HG03571 (cell line): ENCODE measurements around the gene SLC25A48.
"Not testable (repeated sequence)": the region's sequence is repeated elsewhere in the genome, so short reads cannot be mapped to it uniquely, and the experiment has no call there.

Experiments
- ATAC-seq: cut with Tn5 transposase; IDR thresholded peaks from one replicate; pipeline ENCODE4 v1.9.1; 2021; ENCODE audit not compliant: unreplicated experiment

SLC25A48 gene

GRCh38 chr5:135851915-135852845, 17.7 kb downstream of the SLC25A48 start:
- no peak for ATAC-seq

GRCh38 chr5:135857630-135858311, 23.3 kb downstream of the SLC25A48 start:
- ATAC-seq, result no peak

- ATAC-seq, result not testable (repeated sequence)
These were observed 24.7 kb downstream of the SLC25A48 start for GRCh38 chr5:135859186-135859585.

GRCh38 chr5:135859641-135860040, 25.2 kb downstream of the SLC25A48 start:
- no peak for ATAC-seq

- no peak for ATAC-seq
These were observed 27.2 kb downstream of the SLC25A48 start for GRCh38 chr5:135861641-135862040.

GRCh38 chr5:135862086-135862485, 27.6 kb downstream of the SLC25A48 start:
- ATAC-seq, result no peak

- ATAC-seq, result no peak
These were observed 28.3 kb downstream of the SLC25A48 start for GRCh38 chr5:135862744-135863143.

GRCh38 chr5:135864503-135865435, 30.3 kb downstream of the SLC25A48 start:
- no peak for ATAC-seq

- no peak for ATAC-seq
These were observed 31.6 kb downstream of the SLC25A48 start for GRCh38 chr5:135866016-135866415.

- no peak for ATAC-seq
These were observed 33.1 kb downstream of the SLC25A48 start for GRCh38 chr5:135867599-135867998.

- no peak for ATAC-seq
These were observed 34.2 kb downstream of the SLC25A48 start for GRCh38 chr5:135868681-135869080.

GRCh38 chr5:135869276-135869675, 34.8 kb downstream of the SLC25A48 start:
- ATAC-seq, result no peak

- no peak for ATAC-seq
These were observed 35.5 kb downstream of the SLC25A48 start for GRCh38 chr5:135869935-135870334.

- no peak for ATAC-seq
These were observed 36.9 kb downstream of the SLC25A48 start for GRCh38 chr5:135871268-135871915.

GRCh38 chr5:135873831-135874230, 39.4 kb downstream of the SLC25A48 start:
- ATAC-seq, result no peak

GRCh38 chr5:135874461-135874860, 40.0 kb downstream of the SLC25A48 start:
- ATAC-seq, result no peak

- no peak for ATAC-seq
These were observed 41.1 kb downstream of the SLC25A48 start for GRCh38 chr5:135875567-135875966.

GRCh38 chr5:135876146-135876545, 41.7 kb downstream of the SLC25A48 start:
- no peak for ATAC-seq

- ATAC-seq, result no peak
These were observed 43.2 kb downstream of the SLC25A48 start for GRCh38 chr5:135877570-135878155.

GRCh38 chr5:135878156-135878620, 43.7 kb downstream of the SLC25A48 start:
- ATAC-seq, result no peak
